ENCODE measurements around the gene DCBLD1. TPM values are rescaled to one million over a fixed set of nuclear protein-coding genes. Genes with fewer than 3 reads are reported as not detected.

DCBLD1 gene
- total and polyA plus RNA-seq, 9 of the 15 experiments (the other 6 are each of a cell fraction or from before 2014, with no cell fraction given), result 0.80 to 8.5 (median 6.8) TPM

GRCh38 chr6:117595099-117595923 is 112.8 kb downstream of the DCBLD1 start:
- in situ Hi-C loops (cut with MboI), result no loop called here
- peak; percentile 82 for FAIRE-seq
- TF ChIP-seq ARID2 (IDR thresholded peaks at IDR 0.05) (no peak), ZNF282 (CRISPR knock-in tag; IDR thresholded peaks at IDR 0.05) (no peak), ZNF436 (CRISPR knock-in tag; IDR thresholded peaks at IDR 0.05) (no peak), EP300 (IDR thresholded peaks at IDR 0.05; ENCODE audit: low read length) (peak; percentile 88), LCOR (CRISPR knock-in tag; IDR thresholded peaks at IDR 0.05) (peak; percentile 66; the same call in 1 of the 2 replicates), CBFA2T2 (conservative IDR thresholded peaks at IDR 0.05) (peak; percentile 82), RCOR1 (IDR thresholded peaks at IDR 0.05; ENCODE audit: borderline replicate concordance in 1 of 2, low read depth in 2 of 2, low read length in 2 of 2) (peak; percentile 26 to 68; a peak in 3 of 4 replicates), STAT5A (IDR thresholded peaks at IDR 0.05; ENCODE audit: borderline replicate concordance, low read length) (peak; percentile 64), MLLT1 (IDR thresholded peaks at IDR 0.05) (peak in 1 of 2 experiments; percentile 89; a peak in 2 of 4 replicates), CHD2 (IDR thresholded peaks at IDR 0.05; ENCODE audit: low read depth, low read length) (no peak), TAL1 (IDR thresholded peaks at IDR 0.05) (peak; percentile 81), ZFX (CRISPR knock-in tag; IDR thresholded peaks at IDR 0.05) (peak; percentile 36; the same call in 1 of the 2 replicates), ZC3H11A (IDR thresholded peaks at IDR 0.05; ENCODE audit: low read depth, low read length) (no peak), ARID1B (IDR thresholded peaks at IDR 0.05) (peak; percentile 93), NCOA1 (IDR thresholded peaks at IDR 0.05; ENCODE audit: low read depth) (peak; percentile 52; the same call in 1 of the 2 replicates), SOX6 (IDR thresholded peaks at IDR 0.05) (peak; percentile 93), EHMT2 (IDR thresholded peaks at IDR 0.05) (peak; percentile 89), CC2D1A (IDR thresholded peaks at IDR 0.05) (peak; percentile 88), SAP30 (IDR thresholded peaks at IDR 0.05; ENCODE audit: borderline replicate concordance, insufficient read depth, low read depth, low read length, poor library complexity, severe bottlenecking) (no peak), CREB3L1 (IDR thresholded peaks at IDR 0.05; ENCODE audit: borderline replicate concordance, low read depth) (no peak), CREM (IDR thresholded peaks at IDR 0.05; ENCODE audit: low read depth) (peak; percentile 61; the same call in 1 of the 2 replicates), RBM25 (IDR thresholded peaks at IDR 0.05; ENCODE audit: low read depth, low read length, severe bottlenecking) (peak; percentile 10)

More at GRCh38 chr6:117595099-117595923, 112.8 kb downstream of the DCBLD1 start:
- Histone ChIP-seq H3K4me3 (no peak overlapping the region), H3K79me2 (ENCODE audit: control insufficient read depth, insufficient read depth, low read length) (peaks cover 78% of the 10 kb centered on the region), H3K4me2 (ENCODE audit: insufficient read depth, low read length) (peak overlapping the region; percentile 6; the same call in 1 of the 2 replicates), H4K20me1 (replicated peaks; ENCODE audit: control insufficient read depth, insufficient read depth, low read length) (no peaks in the 10 kb centered on the region; the same call in none of the 2 replicates), H3K27me3 (ENCODE audit: control insufficient read depth in 2 of 2, insufficient read depth in 2 of 2, low read length in 2 of 2) (no peaks in the 10 kb centered on the region), H3K4me1 (replicated peaks in 1 of 2; ENCODE audit: control insufficient read depth in 2 of 2, insufficient read depth in 2 of 2, low read length in 2 of 2) (peaks cover 0 to 21% of the 10 kb centered on the region in 2 experiments; a peak in 3 of 5 replicates), H3K27ac (ENCODE audit: extremely low read depth, low read depth, low read length) (peak overlapping the region; percentile 42; the same call in 1 of the 3 replicates), H3K9ac (ENCODE audit: insufficient read depth in 1 of 2, low read depth in 2 of 2, low read length in 2 of 2) (no peak overlapping the region), H3K9me3 (replicated peaks; ENCODE audit: control insufficient read depth, insufficient read depth, low read depth, low read length) (peaks cover 15% of the 10 kb centered on the region), H3K36me3 (ENCODE audit: control insufficient read depth, insufficient read depth, low read length) (peaks cover 35% of the 10 kb centered on the region), H3K9me1 (ENCODE audit: control insufficient read depth, insufficient read depth, low read length) (no peaks in the 10 kb centered on the region), H2AFZ (ENCODE audit: low read depth, low read length) (no peak overlapping the region)
- ATAC-seq, result peak; percentile 87
- intact Hi-C loops (cut with micrococcal nuclease), result no loop called here
- DNase-seq (ENCODE audit: extremely low read depth in 1 of 4, low spot score in 3 of 4), result peak; percentile 27 to 82 (median 47)
- WGBS (ENCODE audit: insufficient coverage, low coverage, missing lambda C conversion rate), result 0% methylated on average over 2 of the region's 2 CpGs
- no TSS peak for BruUV-seq (replicated peaks)
- ChIA-PET CTCF (ENCODE audit: low intra/inter-chr PET ratio) (no interaction called here), POLR2A (no interaction called here)
